KOPT-K1 (cell line): ENCODE results near the gene ERCC4.

Experiments used
- H3K27ac ChIP-seq: fragments of 200-600 bp; sonication (generic); 2 replicates; pipeline ENCODE4 v1.5.1; 2016; ENCODE audit warnings: antibody characterized with exemption, mild to moderate bottlenecking, low read depth, low read length; ENCODE audit not compliant: poor library complexity, severe bottlenecking
- H3K36me3 ChIP-seq: fragments of 200-600 bp; sonication (generic); 2 replicates; pipeline ENCODE4 v1.5.1; 2017; ENCODE audit warnings: antibody characterized with exemption, mild to moderate bottlenecking, low read length, moderate library complexity; ENCODE audit not compliant: insufficient read depth
- H3K9me3 ChIP-seq: fragments of 200-600 bp; sonication (generic); 2 replicates; pipeline ENCODE4 v1.5.1; 2017; ENCODE audit warnings: antibody characterized with exemption, low read length, mild to moderate bottlenecking; ENCODE audit not compliant: insufficient read depth, poor library complexity, severe bottlenecking

ERCC4 gene

DNA sequence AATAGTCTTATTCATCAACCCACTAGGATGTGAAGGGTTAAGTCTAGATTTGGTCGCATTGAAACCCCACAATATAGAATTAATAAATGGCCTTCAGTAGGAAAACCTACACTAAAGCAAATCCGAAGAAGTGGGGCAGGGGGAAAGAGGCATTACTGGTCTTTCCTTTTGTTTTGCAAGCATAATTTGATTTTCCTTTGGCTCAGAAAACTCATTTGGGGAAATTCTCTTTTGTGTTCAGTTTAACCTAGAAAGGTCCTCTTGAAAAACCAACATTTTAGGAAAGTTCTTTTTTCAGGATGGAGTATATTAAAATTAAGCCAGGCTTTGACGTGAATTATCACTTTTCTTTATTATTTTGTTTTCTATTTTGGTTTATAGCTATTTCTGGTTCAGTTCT, 31.7 kb downstream of the ERCC4 start:
- Histone ChIP-seq H3K9me3 (no peaks in the 10 kb centered on the region), H3K36me3 (peaks cover 24% of the 10 kb centered on the region), H3K27ac (no peak overlapping the region)

DNA sequence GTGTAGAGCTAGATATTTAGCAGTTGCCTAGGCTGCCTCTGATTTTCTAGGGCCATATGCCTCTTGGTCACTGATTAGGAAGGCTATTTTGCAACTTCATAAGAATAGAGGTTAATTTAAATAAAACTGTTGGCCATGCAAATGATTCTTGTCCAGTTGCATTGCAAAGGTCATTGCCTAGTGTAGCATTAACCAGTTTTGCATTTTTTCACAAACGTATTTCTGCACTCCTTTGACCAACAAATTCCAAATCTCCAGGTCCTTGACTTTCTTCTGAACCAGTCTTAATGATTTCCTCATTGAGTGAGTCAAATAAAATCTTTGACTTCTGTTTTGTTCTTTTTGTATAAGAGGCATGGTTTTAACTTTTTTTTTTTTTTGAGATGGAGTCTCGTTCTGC, 33.5 kb downstream of the ERCC4 start:
- H3K9me3 ChIP-seq: no peaks in the 10 kb centered on the region
- peaks cover 7% of the 10 kb centered on the region for H3K36me3 ChIP-seq
- no peak overlapping the region for H3K27ac ChIP-seq

DNA sequence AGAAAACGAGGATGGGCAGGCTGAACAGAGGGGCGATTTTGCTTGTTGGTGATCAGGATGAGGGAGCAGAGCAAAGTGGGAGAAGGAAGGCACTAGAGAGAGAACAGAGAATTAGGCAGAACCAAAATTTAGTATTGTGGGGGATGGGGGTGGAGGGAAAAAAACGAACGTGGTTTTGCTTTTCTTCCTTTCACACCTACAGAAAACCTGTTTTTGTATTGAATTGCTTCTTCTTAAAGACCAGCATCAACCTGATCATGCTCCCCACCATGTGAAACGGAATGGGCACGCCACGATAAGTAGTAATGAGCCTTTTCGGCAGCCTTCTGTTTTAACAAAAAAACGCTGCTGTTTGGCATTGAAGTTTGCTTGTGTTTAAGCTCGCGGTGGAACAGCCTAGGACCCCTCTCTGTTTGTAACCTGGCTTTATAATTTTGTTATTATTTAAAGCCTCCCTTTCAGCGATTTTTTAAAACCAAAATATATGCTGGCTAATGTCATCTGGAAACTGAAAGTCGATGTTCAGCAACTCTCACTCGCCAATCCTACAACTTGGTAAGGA, 36.8 kb downstream of the ERCC4 start:
- H3K36me3 ChIP-seq: no peaks in the 10 kb centered on the region
- H3K9me3 ChIP-seq: no peaks in the 10 kb centered on the region
- H3K27ac ChIP-seq: no peak overlapping the region

DNA sequence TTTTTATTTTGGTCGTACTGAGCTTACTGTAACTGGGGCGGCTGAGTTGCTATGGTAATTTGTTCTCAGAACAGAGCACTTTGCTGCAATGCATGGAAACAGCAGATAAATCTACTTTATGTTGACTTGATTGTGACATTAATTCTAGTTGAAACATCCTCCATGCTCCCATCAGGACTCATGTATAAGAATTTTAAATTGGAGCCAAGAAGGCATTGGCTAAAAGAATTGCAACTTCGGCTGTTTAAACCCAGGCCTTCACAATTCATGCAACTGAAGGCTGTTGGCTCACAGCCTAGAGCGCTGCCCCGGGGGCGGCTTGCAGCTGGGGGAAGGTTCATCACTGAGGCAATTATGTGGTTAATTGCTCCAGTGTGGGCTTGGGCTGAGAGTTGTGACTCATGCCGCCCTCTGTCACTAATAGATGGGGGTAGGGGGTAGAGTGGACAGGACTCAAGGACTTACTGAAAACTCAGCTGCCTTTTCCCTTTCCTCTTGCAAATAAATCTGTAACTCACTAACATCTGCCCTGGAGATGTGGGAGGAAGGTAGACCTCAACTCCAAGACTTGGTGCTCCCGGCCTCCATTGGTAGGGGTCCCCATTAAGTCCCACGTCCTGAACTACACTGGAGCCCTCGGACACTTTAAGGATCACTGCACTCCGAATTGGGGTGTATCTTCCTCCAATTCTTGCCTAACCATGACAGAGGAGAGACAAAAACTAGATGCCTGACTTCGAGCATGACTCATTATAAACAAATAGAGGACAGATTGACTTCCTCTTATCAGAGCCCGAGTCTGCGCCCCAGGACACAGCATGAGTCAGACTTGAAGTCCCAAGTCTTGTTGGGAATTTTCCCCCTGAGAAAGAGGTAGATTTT, 37.5 kb downstream of the ERCC4 start:
- Histone ChIP-seq H3K27ac (no peak overlapping the region), H3K9me3 (no peaks in the 10 kb centered on the region), H3K36me3 (no peaks in the 10 kb centered on the region)

DNA sequence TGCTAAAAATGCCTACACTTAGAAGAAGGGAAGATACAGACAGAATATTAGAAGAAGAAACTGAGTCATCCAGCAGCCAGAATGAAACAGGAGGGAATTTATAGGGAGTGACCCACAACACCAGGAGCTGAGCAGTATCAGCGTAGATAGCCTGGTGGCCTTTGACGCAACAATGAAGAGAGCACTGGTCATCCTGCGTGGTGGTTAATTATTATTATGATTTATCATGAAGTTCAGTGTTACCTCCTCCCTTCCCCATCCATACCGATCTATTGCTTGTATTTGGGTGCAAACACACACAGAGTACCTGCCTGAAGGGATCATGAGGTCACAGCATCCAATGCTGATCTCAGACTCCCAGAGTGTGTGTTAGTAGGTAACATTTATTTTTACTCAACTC, 38.5 kb downstream of the ERCC4 start:
- no peak overlapping the region for H3K27ac ChIP-seq
- no peaks in the 10 kb centered on the region for H3K9me3 ChIP-seq
- H3K36me3 ChIP-seq: no peaks in the 10 kb centered on the region

DNA sequence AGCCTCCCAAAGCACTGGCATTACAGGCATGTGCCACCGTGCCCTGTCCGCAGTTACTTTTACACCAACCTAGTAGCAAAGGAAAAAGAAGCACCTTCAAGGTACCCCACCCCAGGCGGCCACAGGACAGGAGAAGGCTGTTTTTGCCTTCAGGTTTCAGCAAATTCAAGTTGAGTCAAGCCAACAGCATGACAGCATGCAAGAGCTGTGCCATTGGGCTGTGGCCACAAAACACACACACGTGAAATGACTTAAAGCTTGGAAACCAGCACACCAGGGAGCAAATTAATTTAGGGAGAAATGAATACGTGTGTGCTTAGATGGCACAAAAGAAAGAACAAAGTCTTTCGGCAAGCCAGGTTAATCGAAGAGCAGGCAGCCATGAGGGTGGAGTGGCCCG, 39.7 kb downstream of the ERCC4 start:
- H3K36me3 ChIP-seq: no peaks in the 10 kb centered on the region
- no peak overlapping the region for H3K27ac ChIP-seq

DNA sequence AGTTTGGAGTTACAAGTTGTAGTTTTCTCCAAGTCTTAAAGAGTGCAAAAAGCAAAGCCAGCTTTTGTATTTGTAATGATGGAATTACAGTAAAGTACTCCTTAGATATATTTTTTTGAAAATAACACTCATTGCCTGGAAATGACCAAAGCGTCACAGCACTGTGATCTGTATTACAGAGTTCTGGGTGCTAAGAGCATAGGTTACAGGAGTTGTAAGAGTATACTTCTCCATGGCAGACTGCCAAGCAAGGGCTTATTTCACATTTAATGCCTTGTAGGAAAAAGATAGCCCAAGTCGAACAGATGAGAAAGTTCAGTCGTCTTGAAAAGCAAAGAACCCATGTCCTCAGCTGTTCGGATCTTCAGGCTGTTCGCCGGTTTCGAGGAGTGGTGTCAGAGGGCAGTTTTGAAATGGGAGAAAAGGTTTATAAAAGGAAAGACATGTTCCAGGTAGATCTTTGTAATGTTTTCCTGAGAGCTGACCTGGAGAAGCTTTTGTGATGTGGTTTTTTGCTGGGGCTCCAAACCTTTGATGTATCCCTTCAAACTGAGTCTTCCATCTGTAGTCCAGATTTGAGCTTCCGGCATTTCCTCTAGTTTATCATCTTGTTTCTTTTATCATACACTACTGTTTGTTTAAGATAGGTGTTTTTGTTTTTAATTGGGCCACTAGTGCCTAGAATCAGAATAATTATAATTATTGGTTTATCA, 41.3 kb downstream of the ERCC4 start:
- H3K27ac ChIP-seq: no peak overlapping the region
- H3K9me3 ChIP-seq: no peaks in the 10 kb centered on the region
- H3K36me3 ChIP-seq: no peaks in the 10 kb centered on the region

More for the DNA sequence above, 39.7 kb downstream of the ERCC4 start:
- no peaks in the 10 kb centered on the region for H3K9me3 ChIP-seq

DNA sequence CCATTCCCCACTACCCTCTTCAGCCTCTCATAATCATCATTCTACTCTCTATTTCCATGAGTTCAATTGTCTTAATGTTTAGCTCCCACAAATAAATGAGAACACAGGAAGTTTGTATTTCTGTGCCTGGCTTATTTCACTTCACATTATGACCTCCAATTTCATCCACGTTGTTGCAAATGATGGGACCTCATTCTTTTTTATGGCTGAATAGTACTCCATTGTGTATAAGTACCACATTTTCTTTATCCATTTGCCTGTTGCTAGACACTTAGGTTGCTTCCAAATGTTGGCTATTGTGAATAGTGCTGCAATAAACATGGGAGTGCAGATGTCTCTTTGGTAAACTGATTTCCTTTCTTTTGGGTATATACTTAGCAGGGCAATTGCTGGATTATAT, 42.3 kb downstream of the ERCC4 start:
- Histone ChIP-seq H3K9me3 (no peaks in the 10 kb centered on the region), H3K27ac (no peak overlapping the region), H3K36me3 (no peaks in the 10 kb centered on the region)

DNA sequence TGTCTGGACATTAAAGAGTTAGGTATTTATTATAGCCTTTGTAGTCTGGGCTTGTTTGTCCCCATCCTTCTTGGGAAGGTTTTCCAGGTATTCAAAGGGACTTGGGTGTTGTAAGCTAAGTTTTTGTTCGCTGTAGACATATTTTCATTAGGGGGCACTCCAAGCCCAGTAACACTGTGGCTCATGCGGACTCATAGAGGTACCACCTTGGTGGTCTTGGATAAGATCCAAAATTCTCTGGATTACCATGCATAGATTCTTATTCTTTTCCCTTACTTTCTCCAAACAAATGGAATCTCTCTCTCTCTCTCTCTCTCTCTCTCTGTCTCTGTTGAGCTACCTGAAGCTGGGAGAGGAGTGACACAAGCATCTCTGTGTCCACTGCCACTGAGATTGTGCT, 48.9 kb downstream of the ERCC4 start:
- Histone ChIP-seq H3K27ac (no peak overlapping the region), H3K36me3 (no peaks in the 10 kb centered on the region), H3K9me3 (no peaks in the 10 kb centered on the region)

DNA sequence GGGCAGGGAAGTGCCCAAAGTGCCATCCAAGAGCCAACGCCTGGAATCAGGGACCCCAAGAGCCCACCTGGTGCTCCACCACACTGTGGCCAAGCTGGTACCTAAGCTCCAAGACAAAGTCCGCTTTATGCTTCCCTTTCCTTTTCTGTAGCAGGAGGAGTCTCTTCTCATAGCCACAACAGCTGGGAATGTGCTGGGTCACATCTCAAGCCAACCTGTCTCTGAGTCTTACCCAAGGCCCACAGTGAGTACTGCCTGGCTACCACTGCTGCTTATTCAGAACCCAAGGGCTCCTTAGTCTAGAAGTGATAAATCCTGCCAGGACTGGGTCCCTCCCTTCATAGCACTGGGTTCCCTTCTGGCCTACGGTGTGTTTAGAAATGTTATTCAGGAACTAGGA, 49.8 kb downstream of the ERCC4 start:
- Histone ChIP-seq H3K9me3 (no peaks in the 10 kb centered on the region), H3K36me3 (no peaks in the 10 kb centered on the region), H3K27ac (no peak overlapping the region)

DNA sequence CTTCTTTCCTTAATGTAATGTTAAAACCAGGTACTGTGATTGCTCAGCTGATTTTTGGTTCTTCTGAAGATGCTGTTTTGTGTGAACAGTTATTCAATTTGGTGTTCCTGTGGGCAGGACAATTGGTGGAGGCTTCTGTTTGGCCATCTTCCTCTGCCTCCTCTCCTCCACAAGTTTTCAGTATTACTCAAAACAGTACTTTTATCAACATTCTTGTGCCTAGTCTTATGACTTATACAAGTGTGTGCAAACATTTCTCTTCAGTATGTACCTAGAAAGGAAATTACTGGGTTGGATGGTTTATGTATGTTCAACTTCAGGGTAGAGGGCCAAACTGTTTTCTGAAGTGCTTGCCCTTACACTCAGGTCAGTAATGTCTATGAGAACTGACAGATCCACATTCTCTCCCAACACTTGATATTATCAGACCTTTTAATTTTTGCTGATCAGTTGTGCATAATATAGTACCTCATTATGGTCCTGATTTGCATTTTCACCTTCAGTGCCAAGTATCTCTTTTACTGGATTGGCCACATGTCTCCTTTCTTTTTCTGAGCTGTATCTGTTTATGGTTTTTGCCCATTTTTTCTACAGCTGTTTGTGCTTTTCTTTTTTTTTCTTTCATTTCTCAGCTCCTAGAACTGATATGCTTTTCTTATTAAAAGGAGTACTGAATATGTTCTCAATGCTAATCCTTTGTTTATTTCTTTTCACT, 50.9 kb downstream of the ERCC4 start:
- H3K36me3 ChIP-seq: no peaks in the 10 kb centered on the region
- no peaks in the 10 kb centered on the region for H3K9me3 ChIP-seq

DNA sequence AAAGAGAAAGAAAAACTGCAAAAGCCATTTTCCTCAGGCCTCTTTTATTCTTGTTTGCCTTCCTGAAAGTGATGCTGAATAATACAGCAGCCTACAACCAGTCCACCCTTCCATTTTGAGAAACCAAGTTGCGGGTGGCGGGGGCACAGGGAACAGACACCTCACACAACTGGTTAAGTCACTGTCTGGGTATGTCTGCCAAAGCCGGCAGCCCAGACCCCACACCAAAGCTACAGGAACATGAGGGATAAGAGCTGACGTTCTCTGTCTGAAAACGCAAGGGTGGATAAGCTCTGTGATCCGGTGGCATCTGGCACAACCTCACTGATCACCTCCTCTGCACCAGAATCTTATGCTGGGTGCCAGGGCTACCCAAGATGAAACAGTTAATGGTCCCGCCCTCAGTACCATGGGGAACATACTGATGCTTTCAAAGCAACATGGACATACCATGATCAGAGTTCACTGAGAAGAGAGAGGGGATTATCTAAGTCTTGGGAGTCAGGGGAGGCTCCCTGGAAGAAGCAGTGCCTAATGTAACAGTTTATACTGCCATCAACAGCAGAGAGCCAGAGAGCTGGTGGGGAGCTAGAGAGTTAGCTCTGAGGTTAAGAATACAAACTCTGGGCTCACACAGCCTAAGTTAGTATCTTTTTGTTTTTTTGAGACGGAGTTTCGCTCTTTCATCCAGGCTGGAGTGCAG, 53.5 kb downstream of the ERCC4 start:
- H3K9me3 ChIP-seq: no peaks in the 10 kb centered on the region

More for the DNA sequence above, 50.9 kb downstream of the ERCC4 start:
- H3K27ac ChIP-seq: no peak overlapping the region

DNA sequence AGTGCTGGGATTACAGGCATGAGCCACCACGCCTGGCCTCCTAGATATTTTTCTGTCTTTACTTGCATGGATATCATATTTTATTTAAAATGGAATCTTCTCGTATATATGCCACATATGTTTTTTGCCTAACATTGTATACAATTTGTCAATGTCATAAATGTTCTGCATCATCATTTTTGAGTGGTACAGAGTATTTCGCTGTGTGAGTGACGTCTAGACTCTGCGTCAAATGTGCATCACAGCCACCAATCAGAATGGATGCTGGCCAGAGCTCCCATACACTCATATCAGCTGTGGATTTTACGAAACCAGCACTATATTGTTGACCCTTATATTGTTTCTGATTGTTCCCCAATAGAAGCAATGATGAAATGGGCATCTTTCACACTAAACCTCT, 57.2 kb downstream of the ERCC4 start:
- Histone ChIP-seq H3K36me3 (no peaks in the 10 kb centered on the region), H3K27ac (no peak overlapping the region), H3K9me3 (peaks cover 12% of the 10 kb centered on the region)

More for the DNA sequence above, 53.5 kb downstream of the ERCC4 start:
- H3K27ac ChIP-seq: no peak overlapping the region
- H3K36me3 ChIP-seq: no peaks in the 10 kb centered on the region

DNA sequence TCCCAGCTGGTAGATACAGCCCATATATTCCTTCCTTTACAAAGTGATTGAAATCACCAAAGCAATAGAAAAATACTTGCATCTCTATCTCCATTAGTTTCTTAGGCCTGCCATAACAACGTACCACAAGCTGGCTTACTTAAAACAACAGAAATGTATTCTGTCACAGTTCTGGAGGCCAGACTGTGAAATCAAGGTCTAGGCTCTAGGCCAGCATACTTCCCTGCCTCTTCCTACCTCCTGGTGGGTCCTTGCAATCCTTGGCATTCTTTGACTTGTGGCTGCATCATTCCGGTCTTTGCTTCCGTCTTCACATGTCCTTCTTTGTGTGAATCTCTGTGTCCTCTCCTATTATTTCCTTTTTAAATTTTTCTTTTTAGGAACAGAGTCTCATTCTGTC, 62.5 kb downstream of the ERCC4 start:
- Histone ChIP-seq H3K9me3 (peaks cover 12% of the 10 kb centered on the region), H3K36me3 (no peaks in the 10 kb centered on the region)

More for the DNA sequence above, 62.5 kb downstream of the ERCC4 start:
- no peak overlapping the region for H3K27ac ChIP-seq
